OCI-M2 (cell line): ENCODE measurements around the gene SYNJ1.
"Not testable (repeated sequence)": the region's sequence is repeated elsewhere in the genome, so short reads cannot be mapped to it uniquely, and the experiment has no call there.

ENCODE experiments used
- DNase-seq: peaks from one replicate; lab custom pipeline; 2025; ENCODE audit not compliant: unreplicated experiment; lab: John Stamatoyannopoulos, UW

SYNJ1 gene

DNA sequence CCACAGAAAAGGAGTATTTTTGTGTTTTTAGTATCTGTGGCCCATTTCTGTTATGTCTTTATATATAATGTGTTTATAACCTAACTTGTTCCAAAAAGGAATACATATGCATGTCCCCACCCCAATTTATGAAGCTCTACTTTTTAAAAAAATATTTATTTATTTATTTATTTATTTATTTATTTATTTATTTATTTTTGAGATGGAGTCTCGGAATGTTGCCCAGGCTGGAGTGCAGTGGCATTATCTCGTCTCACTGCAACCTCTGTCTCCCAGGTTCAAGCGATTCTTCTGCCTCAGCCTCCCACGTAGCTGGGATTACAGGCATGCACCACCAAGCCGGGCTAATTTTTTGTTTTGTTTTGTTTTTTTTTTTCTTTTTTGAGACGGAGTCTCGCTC lies 32.3 kb downstream of the SYNJ1 start:
- not testable (repeated sequence) for DNase-seq

GRCh38 chr21:32693581-32693980 lies 34.2 kb downstream of the SYNJ1 start:
- DNase-seq = no peak

DNA sequence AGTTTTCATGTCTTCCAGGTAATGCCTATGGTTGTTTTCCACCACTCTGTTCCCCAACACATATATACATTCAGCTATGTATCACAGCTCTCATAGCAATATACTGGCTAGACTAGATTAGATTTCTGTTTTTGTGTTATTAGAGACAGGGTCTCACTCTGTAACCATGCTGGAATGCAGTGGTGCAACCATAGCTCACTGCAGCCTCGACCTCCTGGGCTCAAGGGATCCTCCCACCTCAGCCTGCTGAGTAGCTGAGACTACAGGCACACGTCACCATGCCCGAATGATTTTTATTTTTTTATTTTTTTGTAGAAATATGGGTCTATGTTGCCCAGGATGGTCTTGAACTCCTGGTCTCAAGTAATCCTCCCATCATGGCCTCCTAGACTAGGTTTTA lies 37.7 kb downstream of the SYNJ1 start:
- no peak for DNase-seq

DNA sequence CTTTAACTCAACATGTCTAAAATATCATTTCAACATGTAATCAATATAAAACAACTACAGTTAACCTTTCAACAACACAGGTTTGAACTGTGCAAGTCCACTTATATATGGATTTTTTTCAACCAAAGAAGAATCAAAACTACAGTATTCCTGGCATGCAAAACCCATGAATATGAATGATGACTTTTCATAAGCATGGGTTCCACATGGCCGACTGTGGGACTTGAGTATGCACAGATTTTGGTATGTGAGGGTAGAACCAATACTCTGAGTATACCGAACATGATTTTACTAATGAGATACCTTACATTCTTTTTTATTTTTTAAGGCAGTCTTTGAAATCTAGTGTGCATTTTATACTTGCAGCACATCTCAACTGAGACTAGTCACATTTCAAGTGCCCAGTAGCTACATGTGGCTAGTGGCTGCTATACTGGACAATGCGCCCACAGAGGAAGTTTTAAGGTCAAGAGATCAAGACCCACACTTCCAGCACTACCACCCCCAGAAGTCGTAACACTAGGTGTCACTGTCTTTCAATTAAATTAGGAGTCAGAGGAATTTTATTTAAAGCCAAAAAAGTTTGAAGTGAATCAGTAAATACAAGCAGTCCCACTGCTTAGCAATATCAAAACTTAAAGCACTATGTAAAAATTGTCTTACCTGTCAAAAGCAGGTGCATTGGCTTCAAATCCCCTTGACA lies 40.0 kb downstream of the SYNJ1 start:
- no peak for DNase-seq

DNA sequence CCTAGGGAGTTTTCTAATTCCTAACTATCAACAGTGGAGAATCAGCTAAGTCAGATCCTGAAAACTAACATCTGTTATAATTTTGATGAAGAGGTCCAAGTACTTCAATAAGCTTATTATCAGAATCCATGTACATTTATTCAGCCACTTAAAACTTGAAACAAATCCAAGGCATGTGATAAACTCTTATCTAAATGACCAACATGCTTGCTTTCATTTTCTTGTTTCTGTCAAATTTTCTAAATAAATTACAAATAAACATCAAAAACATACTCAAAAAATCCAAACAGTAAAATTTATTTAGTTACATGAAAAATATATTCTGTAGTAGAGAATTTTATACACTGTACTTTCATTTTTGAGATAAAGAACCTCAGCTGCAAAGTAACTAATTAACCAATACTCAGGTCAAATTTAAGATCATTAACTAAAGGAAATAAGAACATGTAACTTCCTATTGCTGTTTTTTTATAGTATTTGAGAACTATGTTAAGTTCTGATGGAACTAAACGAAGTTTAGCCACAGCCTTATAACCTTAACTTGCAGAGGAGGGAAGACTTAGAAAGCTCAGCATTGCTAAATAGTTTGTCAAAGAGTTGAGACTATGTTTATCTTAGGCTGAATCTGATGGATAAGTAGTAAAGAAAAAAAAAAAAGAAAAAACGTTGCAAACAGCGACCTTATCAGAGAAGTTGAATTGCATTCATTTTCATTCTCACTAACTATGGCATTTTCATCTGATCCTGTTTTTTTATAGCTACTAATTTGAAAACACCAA lies 44.9 kb downstream of the SYNJ1 start:
- no peak for DNase-seq

- DNase-seq = no peak
These were observed 53.1 kb downstream of the SYNJ1 start for GRCh38 chr21:32674731-32675130.

DNA sequence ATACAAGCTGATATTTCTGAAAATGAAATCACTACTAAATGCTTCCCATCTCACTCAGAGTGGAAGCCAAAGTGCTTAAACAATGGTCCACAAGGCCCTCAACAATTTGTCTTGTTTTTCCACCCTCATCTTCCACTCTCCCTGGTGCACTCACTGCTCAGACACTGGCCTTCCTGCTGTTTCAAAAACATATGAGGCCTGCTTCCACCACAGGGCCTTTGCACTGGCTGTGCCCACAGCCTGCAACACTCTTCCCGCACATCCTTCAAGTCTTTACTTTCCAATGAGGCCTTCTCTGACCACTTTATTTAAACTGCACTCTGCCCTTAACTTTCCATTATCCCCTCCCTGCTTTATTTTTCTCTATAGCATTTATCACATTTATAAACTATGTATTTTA lies 53.8 kb downstream of the SYNJ1 start:
- DNase-seq = no peak

DNA sequence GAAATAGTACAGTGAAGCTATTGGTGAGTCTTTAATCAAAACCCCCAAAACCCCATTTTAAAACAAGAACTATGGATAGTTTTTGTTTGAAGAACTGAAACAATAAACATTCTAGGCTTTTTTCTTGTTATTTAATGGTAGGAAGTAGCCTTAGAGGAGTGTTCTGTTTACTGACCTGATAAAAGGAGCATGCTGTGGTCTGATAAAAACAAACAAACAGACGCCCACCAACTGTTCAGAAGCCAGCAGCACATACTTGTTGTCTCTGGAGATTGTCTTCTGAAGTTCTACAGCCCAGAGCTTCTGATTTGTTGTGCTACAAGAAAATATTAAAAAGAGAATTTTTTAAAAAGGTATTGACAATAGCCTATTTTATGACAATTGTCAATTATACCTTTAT lies 61.6 kb downstream of the SYNJ1 start:
- DNase-seq = no peak

- not testable (repeated sequence) for DNase-seq
These were observed 63.7 kb downstream of the SYNJ1 start for GRCh38 chr21:32664095-32664494.

DNA sequence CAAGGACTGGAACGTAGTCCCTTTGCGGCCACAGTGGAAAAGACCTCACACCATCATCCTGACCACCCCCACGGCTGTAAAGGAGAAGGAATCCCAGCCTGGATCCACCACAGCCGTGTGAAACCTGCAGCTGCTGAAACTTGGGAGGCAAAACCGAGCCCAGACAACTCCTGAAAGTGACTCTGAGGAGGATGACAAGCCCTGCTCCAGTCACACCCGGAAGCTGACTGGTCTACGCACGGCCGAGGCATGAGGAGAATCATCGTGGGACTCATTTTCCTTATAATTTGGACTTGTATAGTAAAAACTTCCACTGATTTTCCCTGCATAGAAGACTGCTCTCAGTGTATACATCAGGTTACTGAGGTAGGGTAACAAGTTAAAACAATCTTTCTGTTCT lies 65.8 kb downstream of the SYNJ1 start:
- not testable (repeated sequence) for DNase-seq

GRCh38 chr21:32661026-32661782 lies 66.6 kb downstream of the SYNJ1 start:
- not testable (repeated sequence) for DNase-seq

- no peak for DNase-seq
These were observed 69.3 kb downstream of the SYNJ1 start for GRCh38 chr21:32658524-32658923.

DNA sequence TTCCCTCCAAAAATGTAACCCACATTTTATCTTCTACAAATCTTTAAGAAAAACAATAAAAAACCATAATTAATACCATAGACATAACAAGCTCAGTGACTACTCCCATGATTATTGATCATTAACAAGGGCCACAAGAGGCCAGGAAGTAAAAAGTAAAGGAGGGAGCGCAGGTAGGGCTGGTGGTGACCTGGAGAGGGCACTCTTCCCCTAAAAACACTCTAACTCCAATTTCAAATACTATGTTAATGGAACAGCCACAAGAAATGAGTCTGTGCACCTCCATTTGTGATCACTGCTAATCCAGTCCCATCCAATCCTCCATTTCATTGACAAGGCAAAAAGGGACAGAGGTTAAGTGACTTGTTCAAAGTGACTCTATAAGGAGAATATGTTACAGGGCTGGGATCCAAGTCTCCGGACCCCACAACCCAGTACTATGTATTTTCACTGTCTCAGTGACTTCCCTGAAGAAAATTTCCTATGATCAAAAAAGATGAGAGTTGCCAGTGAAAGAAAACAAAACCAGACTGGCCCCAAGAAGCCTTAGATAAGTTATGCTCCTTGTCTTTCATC lies 74.4 kb downstream of the SYNJ1 start:
- DNase-seq = no peak

DNA sequence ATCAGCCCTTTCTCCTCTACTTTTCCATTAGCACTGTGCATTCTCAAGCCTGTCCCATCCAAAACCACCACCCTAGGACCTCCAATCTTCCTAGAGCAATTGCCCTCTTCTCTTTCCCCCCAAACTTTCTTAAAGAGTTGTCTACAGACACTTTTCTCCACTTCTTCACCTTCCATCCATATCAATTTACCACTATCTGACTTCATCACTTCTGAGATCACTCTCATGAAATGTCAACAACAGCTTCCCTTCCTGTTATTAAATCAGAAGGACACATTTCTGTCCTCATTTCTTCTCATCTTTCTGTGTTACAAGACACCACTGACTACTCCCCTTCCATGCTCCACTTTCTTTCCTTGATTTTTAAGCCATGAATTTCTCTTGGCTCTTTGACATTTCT lies 79.6 kb downstream of the SYNJ1 start:
- no peak for DNase-seq

- DNase-seq = no peak
These were observed 82.3 kb downstream of the SYNJ1 start for GRCh38 chr21:32645261-32646182.

- DNase-seq = no peak
These were observed 85.8 kb downstream of the SYNJ1 start for GRCh38 chr21:32641710-32642698.

- DNase-seq = no peak
These were observed 101.1 kb downstream of the SYNJ1 start for GRCh38 chr21:32626621-32627196.

DNA sequence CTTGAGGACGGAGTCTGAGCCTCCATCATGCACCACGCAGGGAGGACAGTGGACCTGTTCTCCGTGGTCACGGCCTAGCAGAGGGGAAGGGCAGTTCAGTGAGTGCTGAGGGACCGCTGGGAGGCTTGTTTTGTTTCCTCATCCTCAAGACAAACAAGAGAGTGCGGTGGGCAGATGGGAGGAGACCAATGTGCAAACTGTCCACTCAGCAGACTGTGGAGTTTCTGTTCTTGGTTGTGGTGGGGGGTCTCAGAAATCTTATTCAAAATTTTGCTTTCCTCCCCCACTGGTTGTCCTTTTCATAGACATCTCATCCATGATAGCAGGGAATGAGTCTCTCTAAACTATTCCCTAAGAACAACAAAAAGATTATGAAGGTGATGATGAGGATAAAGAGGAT lies 109.6 kb downstream of the SYNJ1 start:
- not testable (repeated sequence) for DNase-seq
